Chondrocyte (in vitro differentiated cells): ENCODE results near the gene SEC24D. TPM values are rescaled to one million over a fixed set of nuclear protein-coding genes. Genes with fewer than 3 reads are reported as not detected.

Source experiments
- DNase-seq: peaks from one replicate; pipeline ENCODE4 v3.0.0; 2021; ENCODE audit warnings: mixed read lengths, low spot score
- H3K27ac Mint-ChIP-seq: one replicate; pipeline ENCODE4 v1.8.0; 2021; ENCODE audit warnings: mild to moderate bottlenecking, moderate library complexity, mixed read lengths; ENCODE audit not compliant: unreplicated experiment
- H3K27me3 Mint-ChIP-seq: 2 replicates; pipeline ENCODE4 v1.8.0; 2021; ENCODE audit warnings: low read depth, mixed read lengths
- H3K36me3 Mint-ChIP-seq: 2 replicates; pipeline ENCODE4 v1.8.0; 2021; ENCODE audit warnings: low read depth, mixed read lengths
- H3K4me1 Mint-ChIP-seq: 2 replicates; pipeline ENCODE4 v1.8.0; 2021; ENCODE audit warnings: low read depth, mild to moderate bottlenecking, mixed read lengths
- H3K4me3 Mint-ChIP-seq: one replicate; pipeline ENCODE4 v1.8.0; 2021; ENCODE audit warnings: mild to moderate bottlenecking, moderate library complexity, mixed read lengths; ENCODE audit not compliant: unreplicated experiment
- H3K9me3 Mint-ChIP-seq: 2 replicates; pipeline ENCODE4 v1.8.0; 2021; ENCODE audit warnings: low read depth, mixed read lengths
- CTCF ChIP-seq: fragments of 200-600 bp; sonication (generic); IDR thresholded peaks from 2 replicates; pipeline ENCODE4 v1.5.0; 2021; ENCODE audit warnings: antibody characterized with exemption, mild to moderate bottlenecking, moderate library complexity
- total RNA-seq: library from RNA; stranded (reverse); gene quantifications from 3 replicates; pipeline ENCODE4 v1.2.1, GENCODE V29; 2021

Gene SEC24D
- total RNA-seq, 1 donor from 2014 or later, result 204 TPM

- no peaks in the 10 kb centered on the region for H3K9me3 Mint-ChIP-seq
- H3K4me3 Mint-ChIP-seq, result peak overlapping the region; percentile 63
- H3K4me1 Mint-ChIP-seq, result peaks cover 10% of the 10 kb centered on the region
- no peak overlapping the region for H3K27ac Mint-ChIP-seq
- DNase-seq, result no peak
- H3K36me3 Mint-ChIP-seq, result no peaks in the 10 kb centered on the region
- H3K27me3 Mint-ChIP-seq, result no peaks in the 10 kb centered on the region
- no peak for TF ChIP-seq CTCF
Observed at GRCh38 chr4:118849867-118850487, 14.1 kb upstream of the SEC24D start.

- H3K4me3 Mint-ChIP-seq, result no peak overlapping the region
- peaks cover 10% of the 10 kb centered on the region for H3K4me1 Mint-ChIP-seq
- H3K27ac Mint-ChIP-seq, result no peak overlapping the region
- DNase-seq, result no peak
- H3K9me3 Mint-ChIP-seq, result no peaks in the 10 kb centered on the region
- TF ChIP-seq CTCF, result no peak
- H3K27me3 Mint-ChIP-seq, result no peaks in the 10 kb centered on the region
- no peaks in the 10 kb centered on the region for H3K36me3 Mint-ChIP-seq
Observed at GRCh38 chr4:118848901-118849300, 13.0 kb upstream of the SEC24D start.

- Mint-ChIP-seq H3K4me3 (no peak overlapping the region), H3K9me3 (no peaks in the 10 kb centered on the region), H3K27me3 (no peaks in the 10 kb centered on the region), H3K27ac (no peak overlapping the region), H3K4me1 (peaks cover 10% of the 10 kb centered on the region), H3K36me3 (no peaks in the 10 kb centered on the region)
- DNase-seq, result no peak
- TF ChIP-seq CTCF, result no peak
Observed at GRCh38 chr4:118848242-118848641, 12.3 kb upstream of the SEC24D start.

- no peaks in the 10 kb centered on the region for H3K9me3 Mint-ChIP-seq
- H3K4me3 Mint-ChIP-seq, result no peak overlapping the region
- DNase-seq, result no peak
- no peak for TF ChIP-seq CTCF
- H3K36me3 Mint-ChIP-seq, result no peaks in the 10 kb centered on the region
- no peak overlapping the region for H3K27ac Mint-ChIP-seq
- peaks cover 13% of the 10 kb centered on the region for H3K4me1 Mint-ChIP-seq
- no peaks in the 10 kb centered on the region for H3K27me3 Mint-ChIP-seq
Observed at GRCh38 chr4:118846979-118847378, 11.1 kb upstream of the SEC24D start.

- no peak for DNase-seq
- Mint-ChIP-seq H3K4me3 (no peak overlapping the region), H3K27me3 (no peaks in the 10 kb centered on the region), H3K9me3 (no peaks in the 10 kb centered on the region), H3K4me1 (peaks cover 17% of the 10 kb centered on the region), H3K27ac (no peak overlapping the region), H3K36me3 (no peaks in the 10 kb centered on the region)
- no peak for TF ChIP-seq CTCF
Observed at GRCh38 chr4:118845552-118846050, 9.7 kb upstream of the SEC24D start.
